GM18868 (cell line): ENCODE measurements around the gene PRELID1.

Experiments used
- ATAC-seq: cut with Tn5 transposase; IDR thresholded peaks from one replicate; pipeline ENCODE4 v1.9.1; 2021; ENCODE audit warnings: mild to moderate bottlenecking, moderate library complexity; ENCODE audit not compliant: unreplicated experiment

The PRELID1 gene

DNA sequence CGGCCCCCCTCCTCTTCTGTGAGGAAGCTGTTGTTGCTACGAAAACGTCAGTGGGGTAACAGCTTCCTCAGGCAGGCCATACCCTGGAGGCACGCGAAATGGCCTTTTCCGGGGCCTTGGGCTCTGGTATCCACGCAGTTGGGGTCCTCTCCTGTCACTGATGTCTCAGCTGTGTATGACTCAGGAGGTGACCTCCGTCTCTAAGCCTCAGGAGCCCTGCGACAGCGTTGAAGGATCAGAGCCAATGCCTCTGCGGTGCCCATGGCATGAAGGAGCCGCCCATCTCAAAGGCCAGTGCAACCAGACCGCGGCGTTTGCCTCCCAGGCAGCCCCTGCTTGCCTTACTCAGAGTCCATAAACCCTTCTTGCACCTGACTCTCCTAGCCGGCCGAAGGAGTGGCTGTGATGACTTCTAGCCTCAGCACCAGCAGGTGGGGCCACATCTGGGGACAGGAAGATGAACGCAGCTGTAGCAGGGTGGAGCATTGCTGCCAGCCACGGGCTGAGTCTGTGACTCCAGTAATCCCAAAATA is 9.1 kb downstream of the PRELID1 start:
- ATAC-seq: peak; percentile 13

GRCh38 chr5:177313561-177314259 is 10.1 kb downstream of the PRELID1 start:
- no peak for ATAC-seq

- ATAC-seq: no peak
Observed at GRCh38 chr5:177314376-177315342, 11.1 kb downstream of the PRELID1 start.

DNA sequence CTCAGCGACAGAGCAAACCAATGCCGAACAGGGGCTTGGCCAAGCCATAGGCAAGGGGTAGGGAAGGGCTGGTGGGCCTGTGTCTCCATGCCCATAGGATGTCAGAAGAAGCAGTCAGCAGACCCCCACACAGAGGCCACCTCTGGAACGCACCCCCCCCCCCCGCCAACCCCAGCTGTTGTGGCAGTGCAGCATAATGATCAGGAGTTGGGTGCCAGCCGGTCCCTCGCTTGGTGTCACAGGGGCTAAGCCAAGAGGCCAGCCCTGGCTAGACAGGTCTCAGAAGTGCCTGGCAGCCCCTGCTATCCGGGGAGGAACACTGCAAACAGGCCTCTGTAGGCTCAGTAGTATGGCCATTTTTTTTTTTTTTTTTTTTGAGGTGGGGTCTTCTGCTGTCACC is 11.8 kb downstream of the PRELID1 start:
- ATAC-seq: no peak

- ATAC-seq: no peak
Observed at GRCh38 chr5:177316005-177316404, 12.4 kb downstream of the PRELID1 start.

DNA sequence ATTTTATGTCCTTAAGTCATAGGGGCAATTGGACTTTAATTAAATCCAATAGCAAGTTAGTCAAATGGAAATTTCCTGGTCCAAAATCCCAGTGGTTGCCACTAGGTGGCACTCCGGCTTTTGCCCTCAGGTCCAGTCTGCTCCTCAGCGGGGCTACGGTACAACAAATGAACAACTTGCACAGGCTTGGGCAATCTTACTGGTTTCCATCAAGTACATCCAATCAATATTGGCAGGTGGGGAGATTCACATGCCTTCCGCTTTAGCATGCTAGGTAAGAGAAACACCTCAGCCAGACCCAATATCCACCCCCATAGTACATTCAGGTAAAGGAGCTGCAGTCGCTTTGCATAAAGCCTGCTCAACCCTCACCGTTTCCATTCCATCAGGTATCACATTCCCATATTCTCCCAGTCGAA is 14.4 kb downstream of the PRELID1 start:
- peak; percentile 48 for ATAC-seq

GRCh38 chr5:177319913-177320588 is 16.5 kb downstream of the PRELID1 start:
- ATAC-seq: no peak

GRCh38 chr5:177320879-177321278 is 17.3 kb downstream of the PRELID1 start:
- no peak for ATAC-seq

DNA sequence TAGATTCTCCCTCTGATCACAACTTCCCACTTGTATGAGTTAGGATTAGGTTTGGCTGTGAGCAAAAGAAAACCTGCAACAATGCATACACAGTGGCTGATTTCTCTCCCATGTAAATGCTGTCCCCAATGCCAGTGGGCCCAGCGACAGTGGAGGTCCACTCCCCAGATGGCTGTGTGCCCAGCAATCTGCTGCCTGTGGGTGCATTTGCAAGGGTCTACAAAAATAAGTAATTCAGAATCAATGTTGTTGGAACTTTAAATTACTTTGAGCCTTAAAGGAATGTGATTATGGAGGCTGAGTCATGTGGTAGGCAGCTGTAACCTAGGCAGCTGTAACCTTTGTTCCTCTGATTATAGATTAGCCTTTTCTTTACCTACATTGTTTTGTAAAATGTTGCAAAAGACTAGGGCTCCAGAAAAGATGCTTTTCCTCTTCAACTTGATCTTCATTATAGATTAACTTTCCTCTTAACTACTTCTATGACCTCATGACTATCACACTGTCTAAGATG is 22.3 kb downstream of the PRELID1 start:
- ATAC-seq: no peak

DNA sequence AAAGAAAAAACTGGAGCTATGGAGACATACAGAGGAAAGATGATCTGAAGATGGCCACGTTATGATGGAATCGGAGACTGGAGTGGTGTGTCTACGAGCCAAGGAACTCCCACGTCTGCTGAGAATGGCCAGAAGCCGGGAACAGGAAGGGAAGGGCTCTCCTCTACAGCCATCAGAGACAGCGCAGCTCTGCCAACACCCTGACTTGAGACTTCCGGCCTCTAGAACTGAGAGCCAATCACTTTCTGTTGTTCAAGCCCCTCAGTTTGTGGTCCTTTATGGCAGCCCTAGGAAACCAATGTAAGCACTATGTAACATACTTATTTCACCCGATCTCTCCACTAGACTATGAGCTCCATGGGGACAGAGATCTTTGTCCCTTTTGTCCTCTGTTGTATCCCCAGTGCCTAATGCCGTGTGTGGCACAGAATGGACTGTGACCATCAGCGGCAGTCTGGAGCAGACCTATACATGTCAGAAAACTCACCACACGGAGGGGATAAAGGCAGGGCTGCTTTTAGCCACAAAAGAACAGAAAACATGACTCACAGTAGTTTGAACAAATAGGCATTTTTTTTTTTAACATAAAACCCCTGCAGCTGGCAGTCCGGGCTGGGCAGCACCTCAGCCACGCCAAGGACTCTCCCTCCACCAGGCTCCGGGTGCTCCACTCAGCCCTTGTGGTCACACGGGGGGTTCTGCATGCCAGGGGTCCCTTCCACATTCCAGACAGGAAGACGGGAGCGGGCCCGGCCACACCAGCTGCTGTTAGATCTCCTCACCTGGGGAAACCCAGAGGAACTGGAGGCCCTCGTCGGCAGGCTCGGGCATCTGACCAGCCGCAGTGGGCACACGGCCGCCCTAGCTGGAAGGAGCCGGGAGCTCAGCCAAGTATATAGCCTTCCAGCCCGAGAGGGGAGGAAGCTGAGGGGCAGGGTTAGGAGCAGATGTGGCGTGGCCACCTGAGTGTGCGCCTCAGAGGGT is 24.2 kb downstream of the PRELID1 start:
- no peak for ATAC-seq

DNA sequence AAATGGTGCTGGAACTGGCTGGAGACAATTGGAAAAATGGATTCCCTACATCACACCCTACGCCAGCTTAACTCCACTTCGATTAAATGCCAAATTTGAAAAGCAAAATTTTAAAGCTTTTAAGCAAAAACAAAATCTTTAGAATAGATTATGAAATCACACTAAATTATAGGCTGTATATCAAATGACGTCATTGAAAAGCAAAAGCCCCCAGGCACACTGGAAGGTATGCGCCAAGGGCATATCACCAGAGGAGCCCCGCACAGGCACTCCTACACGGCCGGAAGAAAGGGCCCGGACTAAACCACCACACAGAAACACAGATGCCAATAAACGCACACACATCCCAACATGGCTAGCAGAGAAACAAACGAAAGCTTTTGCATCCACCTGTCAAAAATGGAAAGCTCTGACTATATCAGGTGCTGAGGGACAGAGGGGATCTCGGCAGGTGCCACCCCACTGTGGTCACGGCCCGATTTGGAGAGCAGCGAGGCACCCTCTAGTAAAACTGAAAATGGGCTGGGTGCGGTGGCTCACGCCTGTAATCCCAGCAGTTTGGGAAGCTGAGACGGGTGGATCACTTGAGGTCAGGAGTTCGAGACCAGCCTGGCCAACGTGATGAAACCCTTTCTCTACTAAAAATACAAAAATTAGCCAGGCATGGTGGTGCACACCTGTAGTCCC is 25.1 kb downstream of the PRELID1 start:
- ATAC-seq: no peak

- ATAC-seq: no peak
Observed at GRCh38 chr5:177329883-177330282, 26.3 kb downstream of the PRELID1 start.

DNA sequence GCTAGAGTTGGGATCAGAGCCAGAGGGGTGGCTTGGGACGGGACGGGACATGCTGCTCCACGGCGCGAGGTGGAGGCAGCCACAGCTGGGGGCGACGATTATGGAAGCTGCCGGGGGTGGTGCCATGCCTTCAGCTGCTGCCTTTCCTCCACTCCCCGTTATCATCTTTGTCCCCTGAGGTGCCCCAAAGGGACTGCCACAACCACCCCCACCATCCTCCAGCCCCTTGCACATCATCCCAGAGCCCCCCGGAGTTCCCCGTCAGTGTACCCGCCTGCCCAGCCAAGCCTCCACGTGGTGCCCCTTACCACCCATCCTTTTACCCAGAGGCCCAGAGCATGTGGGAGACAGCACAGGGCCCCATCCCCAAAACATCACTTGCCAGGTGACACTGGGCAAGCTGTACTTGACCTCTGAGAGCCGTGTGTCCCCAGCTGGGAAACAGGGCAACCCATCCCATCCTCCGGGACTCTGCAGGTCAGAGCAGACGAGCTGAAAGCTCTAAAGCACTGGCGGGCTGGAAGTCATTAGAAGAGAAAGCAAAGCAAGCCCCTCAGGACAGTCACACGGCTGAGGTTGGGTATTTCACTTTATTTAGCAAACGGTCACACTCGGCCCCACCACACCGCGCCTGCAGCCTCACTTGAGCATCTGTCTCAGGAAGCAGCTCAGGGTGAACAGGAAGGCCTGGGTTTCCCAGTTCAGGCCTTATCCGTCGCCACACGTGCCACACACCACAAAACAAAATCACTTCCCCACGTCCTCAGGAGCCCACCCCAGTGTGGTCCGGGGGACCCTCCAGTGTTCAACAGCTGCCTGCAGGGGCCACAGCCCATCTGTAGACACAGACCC is 27.6 kb downstream of the PRELID1 start:
- ATAC-seq: no peak

GRCh38 chr5:177332031-177332895 is 28.7 kb downstream of the PRELID1 start:
- no peak for ATAC-seq

GRCh38 chr5:177332896-177333260 is 29.3 kb downstream of the PRELID1 start:
- ATAC-seq: no peak

DNA sequence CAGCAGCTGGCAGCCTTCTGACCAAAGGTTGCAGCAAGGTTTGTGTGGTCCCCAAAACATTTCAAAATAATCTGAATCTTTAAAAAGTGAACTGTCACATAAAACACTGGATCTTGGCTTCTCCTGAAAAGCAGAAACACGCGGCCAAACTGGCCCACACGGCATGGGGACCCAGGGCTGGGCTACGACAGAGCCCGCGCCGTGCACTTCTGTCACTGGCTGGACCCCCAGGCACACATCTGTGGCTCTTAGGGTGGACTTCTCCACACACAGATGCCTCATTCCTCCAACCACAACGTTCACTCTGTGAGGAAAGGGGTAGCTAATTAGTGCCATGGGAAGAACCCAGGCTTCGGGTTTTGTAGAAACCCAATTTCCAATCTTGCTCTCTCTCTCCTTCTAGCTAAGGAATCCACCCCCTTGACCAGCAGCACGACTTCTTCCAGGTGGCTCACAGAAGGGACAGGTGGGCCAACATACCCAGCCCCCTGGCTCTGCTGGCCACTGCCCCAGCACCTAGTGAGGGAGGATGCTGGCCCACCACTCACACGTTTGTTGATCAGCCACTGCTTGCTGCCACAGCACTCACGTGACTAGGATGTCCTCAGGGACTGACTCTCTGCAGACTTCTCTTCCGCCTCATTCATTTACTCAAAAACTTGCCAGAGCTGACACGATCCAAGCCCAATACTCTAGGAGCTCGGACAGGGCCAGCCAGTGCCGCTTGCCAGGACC is 30.0 kb downstream of the PRELID1 start:
- no peak for ATAC-seq

GRCh38 chr5:177334155-177334551 is 30.6 kb downstream of the PRELID1 start:
- no peak for ATAC-seq
